Choroid plexus epithelial cell (primary cell): ENCODE results near the gene KRT76.
A peak's percentile ranks its signal among the peaks of the same experiment; 100 is the strongest.

ENCODE experiments used
- DNase-seq: peaks from one replicate; pipeline ENCODE4 v3.0.0-alpha.2; 2010; ENCODE audit warnings: low read depth
- H3K4me3 ChIP-seq: 2 replicates; pipeline ENCODE4 v1.5.1; 2011; ENCODE audit warnings: low read depth, mild to moderate bottlenecking, control low read depth, low read length, moderate library complexity
- TF ChIP-seq, protein P1 (sequence below): conservative IDR thresholded peaks from 2 replicates; pipeline ENCODE4 v1.5.1; 2011; ENCODE audit warnings: low read depth, mild to moderate bottlenecking, control low read depth, inconsistent platforms, low read length, moderate library complexity

KRT76 gene

DNA sequence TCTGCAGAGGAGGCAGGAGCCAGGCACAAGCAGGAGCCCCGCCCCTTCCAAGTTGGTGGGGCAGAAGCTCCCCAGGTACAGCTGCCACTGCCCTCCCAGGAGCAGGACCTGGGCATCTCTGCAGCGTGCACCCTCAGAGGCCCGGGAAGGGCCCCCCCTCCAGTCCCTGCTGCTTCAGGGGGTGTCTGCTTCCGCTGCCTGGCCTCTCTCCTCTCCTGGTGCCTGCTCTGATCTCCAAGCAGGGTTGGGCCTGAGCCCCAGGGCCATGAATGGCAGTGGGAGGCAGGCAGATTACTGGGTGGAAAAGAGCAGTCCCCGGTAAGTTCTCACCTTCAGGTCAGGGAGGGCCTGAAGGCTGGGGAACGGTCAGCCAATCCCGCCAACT is 35.0 kb downstream of the KRT76 start:
- H3K4me3 ChIP-seq: no peak overlapping the region
- TF ChIP-seq, protein P1, sequence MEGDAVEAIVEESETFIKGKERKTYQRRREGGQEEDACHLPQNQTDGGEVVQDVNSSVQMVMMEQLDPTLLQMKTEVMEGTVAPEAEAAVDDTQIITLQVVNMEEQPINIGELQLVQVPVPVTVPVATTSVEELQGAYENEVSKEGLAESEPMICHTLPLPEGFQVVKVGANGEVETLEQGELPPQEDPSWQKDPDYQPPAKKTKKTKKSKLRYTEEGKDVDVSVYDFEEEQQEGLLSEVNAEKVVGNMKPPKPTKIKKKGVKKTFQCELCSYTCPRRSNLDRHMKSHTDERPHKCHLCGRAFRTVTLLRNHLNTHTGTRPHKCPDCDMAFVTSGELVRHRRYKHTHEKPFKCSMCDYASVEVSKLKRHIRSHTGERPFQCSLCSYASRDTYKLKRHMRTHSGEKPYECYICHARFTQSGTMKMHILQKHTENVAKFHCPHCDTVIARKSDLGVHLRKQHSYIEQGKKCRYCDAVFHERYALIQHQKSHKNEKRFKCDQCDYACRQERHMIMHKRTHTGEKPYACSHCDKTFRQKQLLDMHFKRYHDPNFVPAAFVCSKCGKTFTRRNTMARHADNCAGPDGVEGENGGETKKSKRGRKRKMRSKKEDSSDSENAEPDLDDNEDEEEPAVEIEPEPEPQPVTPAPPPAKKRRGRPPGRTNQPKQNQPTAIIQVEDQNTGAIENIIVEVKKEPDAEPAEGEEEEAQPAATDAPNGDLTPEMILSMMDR: no peak
- DNase-seq: no peak

- peak; percentile 61 for DNase-seq
- TF ChIP-seq, protein P1: no peak
- no peak overlapping the region for H3K4me3 ChIP-seq
These were observed 35.6 kb downstream of the KRT76 start for GRCh38 chr12:52741375-52742195.

DNA sequence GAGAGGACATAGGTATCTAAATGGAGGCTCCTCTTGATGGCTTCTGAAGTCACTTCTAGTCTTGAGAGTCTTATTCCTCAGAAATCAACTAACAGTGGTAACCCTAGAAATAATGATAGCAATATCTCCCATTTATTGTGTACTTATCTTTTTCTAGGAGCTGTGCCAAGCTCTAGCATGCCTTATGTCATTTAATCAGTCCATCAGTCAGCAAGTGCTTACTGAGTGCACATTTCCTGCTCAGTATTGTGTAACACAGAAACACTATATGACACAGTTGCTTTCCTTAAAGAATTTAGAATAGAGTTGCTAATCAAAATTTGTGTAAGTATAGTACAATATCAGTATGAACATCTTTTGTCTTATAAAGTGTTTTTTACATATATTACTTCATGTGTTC is 36.6 kb downstream of the KRT76 start:
- TF ChIP-seq, protein P1: no peak
- DNase-seq: no peak
- no peak overlapping the region for H3K4me3 ChIP-seq

DNA sequence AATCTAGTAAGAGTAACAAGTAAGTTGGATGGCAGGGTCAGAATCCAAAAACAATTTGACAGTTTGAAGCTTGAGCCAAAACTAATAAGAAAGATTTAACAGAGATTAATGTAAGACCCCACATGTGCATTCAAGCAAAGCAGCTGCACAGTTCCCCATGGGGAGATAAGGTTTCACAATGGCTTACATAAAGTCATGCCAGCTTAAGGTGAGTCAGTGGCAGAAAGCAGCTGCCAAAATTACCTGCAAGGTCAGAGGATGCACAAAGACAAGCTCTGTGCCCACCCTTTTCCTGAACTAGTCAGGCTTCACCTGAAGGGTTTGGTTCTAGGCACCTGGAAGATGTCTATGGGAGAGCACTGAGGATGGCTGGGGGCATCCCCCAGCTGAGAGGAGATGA is 37.2 kb downstream of the KRT76 start:
- H3K4me3 ChIP-seq: no peak overlapping the region
- TF ChIP-seq, protein P1: no peak
- no peak for DNase-seq

DNA sequence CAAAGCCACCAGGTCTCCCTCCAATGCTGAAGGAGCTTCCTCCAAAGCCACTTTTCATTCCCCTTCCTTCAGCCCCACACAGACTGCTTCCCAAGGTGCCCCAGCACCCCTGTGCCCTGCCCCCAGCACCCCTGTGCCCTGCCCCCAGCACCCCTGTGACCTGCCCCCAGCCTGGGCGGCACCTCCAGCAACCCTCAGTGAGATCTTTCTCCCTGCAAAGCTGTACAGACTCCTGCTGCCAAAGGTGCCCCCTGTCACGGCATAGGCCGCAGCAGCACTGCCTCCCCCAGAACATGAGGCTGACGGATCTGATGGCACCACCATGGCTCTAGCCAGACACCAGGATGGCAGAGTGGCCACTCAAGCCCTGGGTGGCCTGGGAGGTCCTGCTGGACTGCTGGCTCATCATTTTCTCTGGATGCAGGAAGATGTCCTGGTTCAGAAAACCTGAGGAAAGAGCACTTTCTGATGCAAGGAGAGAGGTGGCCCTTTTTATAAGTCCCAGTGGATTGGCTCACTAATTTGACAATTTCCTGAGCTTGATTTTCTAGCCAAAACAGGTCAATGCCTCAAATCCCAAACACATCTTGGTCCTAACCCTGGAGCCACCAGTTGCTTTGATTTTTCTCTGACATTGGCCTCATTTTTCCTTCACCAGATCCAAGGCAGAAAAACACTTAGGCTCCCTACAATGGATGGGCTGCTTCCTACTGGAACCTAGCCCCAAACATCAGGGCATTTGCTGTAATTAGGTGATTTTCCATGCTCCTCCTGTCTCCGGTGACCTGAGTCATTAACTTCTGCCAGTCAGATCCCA is 41.1 kb downstream of the KRT76 start:
- no peak for DNase-seq
- TF ChIP-seq, protein P1: no peak
- H3K4me3 ChIP-seq: no peak overlapping the region

DNA sequence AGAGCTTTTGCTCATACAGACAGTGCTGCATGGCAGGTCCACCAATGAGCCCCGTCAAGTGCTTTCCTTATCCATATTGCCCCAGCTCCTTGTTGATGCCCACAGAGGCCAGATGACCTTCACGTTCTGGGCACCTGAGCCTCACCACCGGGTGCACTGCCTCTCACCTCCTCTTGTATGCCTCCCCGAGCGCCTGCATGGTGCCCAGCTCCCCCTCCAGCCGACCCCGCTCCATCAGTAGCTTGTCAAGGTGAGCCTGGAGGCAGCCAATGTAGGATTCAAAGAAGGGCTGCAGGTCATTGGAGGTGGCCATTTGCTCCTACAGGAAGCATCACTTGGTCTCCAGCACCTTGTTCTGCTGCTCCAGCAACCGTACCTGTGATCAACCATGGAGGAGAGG is 42.0 kb downstream of the KRT76 start:
- no peak for DNase-seq
- no peak overlapping the region for H3K4me3 ChIP-seq
- TF ChIP-seq, protein P1: no peak

- no peak for DNase-seq
- no peak overlapping the region for H3K4me3 ChIP-seq
- TF ChIP-seq, protein P1: no peak
These were observed 46.4 kb downstream of the KRT76 start for GRCh38 chr12:52730793-52731192.
